ENCODE data around the gene INTS13.

DNA sequence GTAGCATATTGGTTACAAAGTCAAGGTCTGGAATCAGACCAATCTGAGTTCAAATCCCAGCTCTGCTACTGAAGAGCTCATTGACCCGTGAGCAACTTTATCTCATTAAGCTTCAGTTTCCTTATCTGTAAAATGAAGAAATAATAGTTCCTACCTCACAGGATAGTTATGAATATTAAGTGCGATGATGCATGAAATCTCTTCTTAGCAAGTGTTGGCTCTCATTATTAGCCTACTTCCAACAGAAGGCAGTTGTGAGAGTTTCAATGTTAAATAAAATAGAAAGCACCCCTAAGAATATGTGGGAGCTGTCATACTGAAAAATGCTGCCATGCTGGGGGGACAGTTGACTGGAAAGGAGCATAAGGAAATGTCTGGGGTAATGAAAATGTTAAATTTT lies 65.8 kb downstream of the INTS13 start:
- TF ChIP-seq, protein P1, sequence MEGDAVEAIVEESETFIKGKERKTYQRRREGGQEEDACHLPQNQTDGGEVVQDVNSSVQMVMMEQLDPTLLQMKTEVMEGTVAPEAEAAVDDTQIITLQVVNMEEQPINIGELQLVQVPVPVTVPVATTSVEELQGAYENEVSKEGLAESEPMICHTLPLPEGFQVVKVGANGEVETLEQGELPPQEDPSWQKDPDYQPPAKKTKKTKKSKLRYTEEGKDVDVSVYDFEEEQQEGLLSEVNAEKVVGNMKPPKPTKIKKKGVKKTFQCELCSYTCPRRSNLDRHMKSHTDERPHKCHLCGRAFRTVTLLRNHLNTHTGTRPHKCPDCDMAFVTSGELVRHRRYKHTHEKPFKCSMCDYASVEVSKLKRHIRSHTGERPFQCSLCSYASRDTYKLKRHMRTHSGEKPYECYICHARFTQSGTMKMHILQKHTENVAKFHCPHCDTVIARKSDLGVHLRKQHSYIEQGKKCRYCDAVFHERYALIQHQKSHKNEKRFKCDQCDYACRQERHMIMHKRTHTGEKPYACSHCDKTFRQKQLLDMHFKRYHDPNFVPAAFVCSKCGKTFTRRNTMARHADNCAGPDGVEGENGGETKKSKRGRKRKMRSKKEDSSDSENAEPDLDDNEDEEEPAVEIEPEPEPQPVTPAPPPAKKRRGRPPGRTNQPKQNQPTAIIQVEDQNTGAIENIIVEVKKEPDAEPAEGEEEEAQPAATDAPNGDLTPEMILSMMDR (CRISPR knock-in tag; IDR thresholded peaks at IDR 0.05) = no peak
- TF ChIP-seq, protein P2, sequence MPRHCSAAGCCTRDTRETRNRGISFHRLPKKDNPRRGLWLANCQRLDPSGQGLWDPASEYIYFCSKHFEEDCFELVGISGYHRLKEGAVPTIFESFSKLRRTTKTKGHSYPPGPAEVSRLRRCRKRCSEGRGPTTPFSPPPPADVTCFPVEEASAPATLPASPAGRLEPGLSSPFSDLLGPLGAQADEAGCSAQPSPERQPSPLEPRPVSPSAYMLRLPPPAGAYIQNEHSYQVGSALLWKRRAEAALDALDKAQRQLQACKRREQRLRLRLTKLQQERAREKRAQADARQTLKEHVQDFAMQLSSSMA (CRISPR knock-in tag; IDR thresholded peaks at IDR 0.05) = no peak
- TF ChIP-seq CEBPB (IDR thresholded peaks at IDR 0.05; ENCODE audit: borderline replicate concordance, low read depth, low read length) (no peak), EP300 (IDR thresholded peaks at IDR 0.05; ENCODE audit: low read depth in 2 of 2, low read length in 2 of 2) (no peak), EP300 (CRISPR knock-in tag; IDR thresholded peaks at IDR 0.05; ENCODE audit: borderline replicate concordance) (no peak), ZKSCAN5 (CRISPR knock-in tag; IDR thresholded peaks at IDR 0.05) (no peak), POLR2AphosphoS2 (IDR thresholded peaks at IDR 0.05; ENCODE audit: low read depth, low read length) (no peak), JUNB (CRISPR knock-in tag; IDR thresholded peaks at IDR 0.05; ENCODE audit: borderline replicate concordance) (no peak), CEBPG (CRISPR knock-in tag; IDR thresholded peaks at IDR 0.05) (no peak), JUN (CRISPR knock-in tag; IDR thresholded peaks at IDR 0.05) (no peak), ELF1 (CRISPR knock-in tag; IDR thresholded peaks at IDR 0.05) (no peak), MAZ (IDR thresholded peaks at IDR 0.05; ENCODE audit: borderline replicate concordance, low read depth, low read length) (no peak), MAZ (CRISPR knock-in tag; IDR thresholded peaks at IDR 0.05; ENCODE audit: low read depth) (no peak)

All from HepG2 (cell line).